Small intestine (tissue), 7 donors: Measurements from ENCODE around the gene DEPDC1B. TPM values are rescaled to one million over a fixed set of nuclear protein-coding genes. Genes with fewer than 3 reads are reported as not detected.
"Not testable (repeated sequence)": the region's sequence is repeated elsewhere in the genome, so short reads cannot be mapped to it uniquely, and the experiment has no call there.

Experiments used
- DNase-seq, 2 donors: peaks; one replicate each; pipeline versions ENCODE4 v3.0.0 to v3.0.0-alpha.2; 2013
- FAIRE-seq: peaks from 2 replicates; lab custom pipeline; 2012; peaks lifted over from hg19 to GRCh38; lab: Jason Lieb, UNC
- H3K27ac ChIP-seq, 3 donors: one replicate each; pipeline ENCODE4 v1.5.1; 2013; ENCODE audit warnings: low read length in 2 of 3, mild to moderate bottlenecking in 2 of 3, control low read depth in 1 of 3, inconsistent platforms in 1 of 3, low read depth in 1 of 3, moderate library complexity in 1 of 3
- H3K27me3 ChIP-seq, 3 donors: one replicate each; pipeline ENCODE4 v1.6.1; 2013; ENCODE audit warnings: low read length in 3 of 3, inconsistent platforms in 1 of 3; ENCODE audit not compliant: control insufficient read depth in 3 of 3, insufficient read depth in 3 of 3
- H3K36me3 ChIP-seq, 3 donors: one replicate each; pipeline ENCODE4 v1.6.1; 2013; ENCODE audit warnings: low read length in 3 of 3, inconsistent platforms in 1 of 3, low read depth in 1 of 3, mild to moderate bottlenecking in 1 of 3, moderate library complexity in 1 of 3; ENCODE audit not compliant: control insufficient read depth in 3 of 3, insufficient read depth in 2 of 3
- H3K4me1 ChIP-seq, 3 donors: one replicate each; pipeline ENCODE4 v1.6.1; 2013; ENCODE audit warnings: low read length in 2 of 3, inconsistent platforms in 1 of 3, low read depth in 1 of 3, mild to moderate bottlenecking in 1 of 3, moderate library complexity in 1 of 3; ENCODE audit not compliant: control insufficient read depth in 3 of 3, insufficient read depth in 2 of 3
- H3K4me3 ChIP-seq, 3 donors: one replicate each; pipeline ENCODE4 v1.5.1; 2013; ENCODE audit warnings: low read length in 3 of 3, control low read depth in 1 of 3, inconsistent platforms in 1 of 3, low read depth in 1 of 3, mild to moderate bottlenecking in 1 of 3, moderate library complexity in 1 of 3
- H3K9me3 ChIP-seq, 2 donors: one replicate each; pipeline ENCODE4 v1.6.1; 2013; ENCODE audit warnings: low read depth in 1 of 2, low read length in 1 of 2; ENCODE audit not compliant: control insufficient read depth in 2 of 2, insufficient read depth in 1 of 2
- WGBS, 3 donors: extraction: QIAGEN DNeasy Blood & Tissue Kit; methylation state at CpG; one replicate each; pipeline ENCODE4 v1.1.7; 2013; 5-methylcytosine and 5-hydroxymethylcytosine counted together
- polyA plus RNA-seq, 4 donors: library from polyadenylated mRNA; stranded (reverse) in 3 of 4; unstranded in 1 of 4; fragments of 200-250 nt in 3 of 4; fragments of 120-200 nt in 1 of 4; gene quantifications; one replicate each; pipeline versions ENCODE4 v1.2.1 to v1.2.3, GENCODE V29; 2013
- donor health status: healthy with polysubstance abuse.
- donor health status: control.
- donor health status: control.
- donor health status: Bipolar disorder and iron deficiency.
- donor health status: healthy.

Gene DEPDC1B
- polyA plus RNA-seq, 4 donors = 2.4 to 25.4 (median 14.3) TPM

- Histone ChIP-seq H3K27ac (no peak overlapping the region), H3K36me3 (peaks cover 0 to 3% (median 0%) of the 10 kb centered on the region in 3 donors), H3K27me3 (no peaks in the 10 kb centered on the region), H3K9me3 (peaks cover 0 to 7% of the 10 kb centered on the region in 2 donors), H3K4me1 (no peaks in the 10 kb centered on the region), H3K4me3 (no peak overlapping the region)
- 89 to 96% (median 94%) methylated on average over 1 of the region's 1 CpG for WGBS, 3 donors
- DNase-seq = no peak
- no peak for FAIRE-seq
These were observed 27.2 kb upstream of the DEPDC1B start for GRCh38 chr5:60727033-60727679.

GRCh38 chr5:60724126-60724525 lies 24.2 kb upstream of the DEPDC1B start:
- WGBS, 3 donors = 73 to 87% (median 80%) methylated on average over 2 of the region's 2 CpGs
- Histone ChIP-seq H3K36me3 (peaks cover 0 to 2% (median 0%) of the 10 kb centered on the region in 3 donors), H3K9me3 (peaks cover 0 to 3% of the 10 kb centered on the region in 2 donors), H3K4me3 (no peak overlapping the region), H3K4me1 (no peaks in the 10 kb centered on the region), H3K27ac (no peak overlapping the region), H3K27me3 (no peaks in the 10 kb centered on the region)
- DNase-seq = no peak
- FAIRE-seq = no peak

DNA sequence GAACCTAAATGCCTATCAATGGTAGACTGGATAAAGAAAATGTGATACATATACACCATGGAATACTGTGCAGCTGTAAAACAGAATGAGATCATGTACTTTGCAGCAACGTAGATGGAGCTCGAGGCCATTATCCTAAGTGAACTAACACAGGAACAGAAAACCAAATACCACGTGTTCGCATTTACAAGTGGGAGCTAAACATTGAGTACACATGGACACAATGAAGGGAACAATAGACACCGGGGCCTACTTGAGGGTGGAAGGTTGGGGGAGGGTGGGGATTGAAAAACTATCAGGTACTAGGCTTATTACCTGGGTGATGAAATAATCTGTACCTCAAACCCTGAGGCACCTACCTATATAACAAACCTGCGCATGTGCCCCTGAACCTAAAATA lies 22.4 kb upstream of the DEPDC1B start:
- H3K36me3 ChIP-seq = no peaks in the 10 kb centered on the region
- 75 to 76% (median 76%) methylated on average over 6 of the region's 6 CpGs for WGBS, 3 donors
- no peaks in the 10 kb centered on the region for H3K4me1 ChIP-seq
- H3K27ac ChIP-seq = no peak overlapping the region
- H3K9me3 ChIP-seq = no peaks in the 10 kb centered on the region
- DNase-seq (no peak), FAIRE-seq (no peak)
- H3K4me3 ChIP-seq = no peak overlapping the region
- no peaks in the 10 kb centered on the region for H3K27me3 ChIP-seq

- no peak overlapping the region for H3K4me3 ChIP-seq
- FAIRE-seq = no peak
- no peaks in the 10 kb centered on the region for H3K36me3 ChIP-seq
- no peaks in the 10 kb centered on the region for H3K27me3 ChIP-seq
- no peak for DNase-seq
- H3K27ac ChIP-seq = no peak overlapping the region
- H3K4me1 ChIP-seq = no peaks in the 10 kb centered on the region
- peaks cover 0 to 12% of the 10 kb centered on the region in 2 donors for H3K9me3 ChIP-seq
These were observed 19.4 kb upstream of the DEPDC1B start for GRCh38 chr5:60719329-60719728.

DNA sequence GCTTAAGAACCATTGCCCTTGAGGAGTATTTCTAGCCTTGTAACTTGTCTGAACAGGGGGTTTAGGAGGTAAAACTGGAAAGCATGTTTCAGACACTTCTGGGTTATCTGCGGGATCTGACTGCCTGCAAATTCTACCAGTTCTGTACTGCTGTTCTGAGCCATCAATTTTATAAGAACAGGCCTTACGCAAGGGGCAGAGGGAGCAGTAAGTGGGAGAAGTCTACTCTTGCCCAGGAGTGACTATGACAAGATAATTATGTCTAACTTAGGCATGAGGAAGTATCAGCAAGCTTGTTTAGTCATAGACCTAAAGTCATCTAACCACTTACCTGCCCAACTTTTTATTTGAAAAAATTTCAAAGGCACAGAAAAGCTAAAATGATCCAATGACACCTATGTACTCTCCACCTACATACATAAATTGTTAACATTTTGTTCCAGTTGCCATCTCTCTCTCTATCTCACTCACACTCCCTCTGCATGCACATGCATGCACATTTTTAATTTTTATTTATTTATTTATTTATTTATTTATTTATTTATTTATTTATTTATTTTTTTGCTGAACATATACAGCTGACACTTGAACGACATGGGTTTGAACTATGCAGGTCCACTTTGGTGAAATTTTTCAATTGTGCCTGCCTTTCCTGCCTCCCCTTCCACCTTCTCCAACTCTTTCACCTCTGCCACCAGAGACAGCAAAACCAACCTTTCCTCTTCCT lies 18.4 kb upstream of the DEPDC1B start:
- Histone ChIP-seq H3K27ac (no peak overlapping the region), H3K4me1 (no peaks in the 10 kb centered on the region), H3K9me3 (peaks cover 0 to 12% of the 10 kb centered on the region in 2 donors), H3K27me3 (no peaks in the 10 kb centered on the region), H3K36me3 (no peaks in the 10 kb centered on the region), H3K4me3 (no peak overlapping the region)
- DNase-seq (no peak), FAIRE-seq (no peak)
- 88 to 95% (median 91%) methylated on average over 3 of the region's 3 CpGs for WGBS, 3 donors

DNA sequence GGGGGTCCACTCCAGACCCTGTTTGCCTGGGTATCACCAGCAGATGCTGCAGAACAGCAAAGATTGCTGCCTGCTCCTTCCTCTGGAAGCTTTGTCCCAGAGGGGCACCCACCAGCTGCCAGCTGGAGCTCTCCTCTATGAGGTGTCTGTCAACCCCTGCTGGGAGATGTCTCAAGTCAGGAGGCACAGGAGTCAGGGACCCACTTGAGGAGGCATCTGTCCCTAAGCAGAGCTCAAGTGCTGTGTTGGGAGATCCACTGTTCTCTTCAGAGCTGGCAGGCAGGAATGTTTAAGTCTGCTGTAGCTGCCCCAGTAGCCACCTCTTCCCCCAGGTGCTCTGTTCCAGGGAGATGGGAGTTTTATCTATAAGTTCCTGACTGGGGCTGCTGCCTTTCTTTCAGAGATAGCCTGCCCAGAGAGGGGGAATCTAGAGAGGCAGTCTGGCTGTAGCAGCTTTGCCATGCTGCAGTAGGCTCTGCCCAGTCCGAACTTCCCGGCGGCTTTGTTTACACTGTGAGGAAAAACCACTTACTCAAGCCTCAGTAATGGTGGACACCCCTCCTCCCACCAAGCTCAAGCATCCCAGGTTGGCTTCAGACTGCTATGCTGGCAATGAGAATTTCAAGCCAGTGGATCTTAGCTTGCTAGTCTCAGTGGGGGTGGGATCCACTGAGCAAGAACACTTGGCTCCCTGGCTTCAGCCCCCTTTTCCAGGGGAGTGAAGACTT lies 15.4 kb upstream of the DEPDC1B start:
- FAIRE-seq, H3K36me3 ChIP-seq, H3K27ac ChIP-seq, DNase-seq, H3K4me3 ChIP-seq, H3K27me3 ChIP-seq, H3K4me1 ChIP-seq: not testable (repeated sequence)
- peaks cover 0 to 12% of the 10 kb centered on the region in 2 donors for H3K9me3 ChIP-seq
- WGBS, 3 donors = 47 to 89% (median 83%) methylated on average over 3 of the region's 3 CpGs

GRCh38 chr5:60712950-60713349 lies 13.0 kb upstream of the DEPDC1B start:
- DNase-seq (no peak), FAIRE-seq (no peak)
- no peaks in the 10 kb centered on the region for H3K4me1 ChIP-seq
- H3K36me3 ChIP-seq = no peaks in the 10 kb centered on the region
- H3K4me3 ChIP-seq = no peak overlapping the region
- no peaks in the 10 kb centered on the region for H3K27me3 ChIP-seq
- H3K9me3 ChIP-seq = peaks cover 0 to 12% of the 10 kb centered on the region in 2 donors
- no peak overlapping the region for H3K27ac ChIP-seq
- 92 to 95% (median 93%) methylated on average over 5 of the region's 5 CpGs for WGBS, 3 donors

- WGBS, 3 donors = 72 to 91% (median 84%) methylated on average over 3 of the region's 3 CpGs
- FAIRE-seq, H3K27me3 ChIP-seq, H3K9me3 ChIP-seq, H3K36me3 ChIP-seq, H3K4me1 ChIP-seq, H3K4me3 ChIP-seq, DNase-seq, H3K27ac ChIP-seq: not testable (repeated sequence)
These were observed 11.9 kb upstream of the DEPDC1B start for GRCh38 chr5:60711892-60712291.
